ENCODE measurements around the gene ADM2. TPM values are rescaled to one million over a fixed set of nuclear protein-coding genes. Genes with fewer than 3 reads are reported as not detected.

The ADM2 gene
- total RNA-seq, 1 experiment from 2014 or later: 13.6 TPM

DNA sequence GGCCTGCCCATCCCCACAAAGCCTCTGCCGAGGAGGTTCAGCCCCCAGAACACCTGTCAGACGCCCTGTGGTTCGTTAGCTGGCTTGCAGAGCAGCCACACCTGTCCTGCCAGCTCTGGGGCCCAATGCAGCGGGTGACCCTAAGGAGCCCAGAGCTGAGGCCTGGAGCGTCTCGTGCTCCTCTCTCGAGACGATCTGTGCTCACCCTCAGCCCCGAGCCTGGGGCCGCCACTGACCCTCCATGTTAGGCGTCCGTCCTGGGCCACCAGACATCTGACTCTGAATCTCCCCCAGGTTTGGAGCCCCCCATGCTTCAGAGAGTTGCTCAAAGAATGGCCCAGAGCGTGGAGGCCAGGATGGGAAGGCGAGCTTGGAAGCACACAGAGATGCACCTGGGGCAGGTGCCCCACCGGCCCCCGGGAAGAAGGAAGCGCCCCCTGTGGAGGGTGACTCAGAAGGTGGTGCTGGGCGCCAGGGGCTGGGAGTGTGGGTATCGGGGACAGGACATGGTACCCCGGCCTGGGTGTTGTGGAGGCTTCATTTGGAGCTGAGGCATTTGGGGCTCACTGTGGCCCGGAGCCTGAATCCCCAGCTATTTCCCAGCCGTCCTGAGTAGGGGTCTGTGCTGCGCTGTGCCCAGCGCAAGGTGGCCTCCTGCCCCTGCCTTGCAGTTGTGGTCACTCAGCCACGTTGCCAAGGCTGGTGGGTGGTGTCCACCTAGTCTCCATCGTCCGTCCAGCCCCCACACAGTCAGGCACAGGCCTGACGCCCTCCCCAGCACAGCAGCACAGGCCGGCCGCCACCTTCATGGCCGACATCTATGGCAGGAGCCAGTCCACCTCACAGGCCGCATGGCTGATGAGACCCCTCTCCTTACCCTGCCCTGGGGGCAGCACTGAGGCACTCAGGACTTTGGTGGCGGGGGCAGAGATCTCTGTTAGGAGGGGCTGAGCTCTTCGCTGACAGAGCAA is 42.8 kb upstream of the ADM2 start:
- H3K4me3 Mint-ChIP-seq (ENCODE audit: low read depth, unreplicated experiment): no peak overlapping the region
- no peaks in the 10 kb centered on the region for H3K27me3 Mint-ChIP-seq (ENCODE audit: unreplicated experiment)
- H3K4me1 Mint-ChIP-seq (ENCODE audit: low read depth, unreplicated experiment): no peaks in the 10 kb centered on the region
- H3K36me3 Mint-ChIP-seq (ENCODE audit: insufficient read depth, unreplicated experiment): peaks cover 51% of the 10 kb centered on the region
- BruUV-seq (replicated peaks): no TSS peak
- H3K9me3 Mint-ChIP-seq (ENCODE audit: low read depth, unreplicated experiment): no peaks in the 10 kb centered on the region
- intact Hi-C loops (cut with micrococcal nuclease; ENCODE audit: unreplicated experiment): no loop called here
- TF ChIP-seq, protein P1, sequence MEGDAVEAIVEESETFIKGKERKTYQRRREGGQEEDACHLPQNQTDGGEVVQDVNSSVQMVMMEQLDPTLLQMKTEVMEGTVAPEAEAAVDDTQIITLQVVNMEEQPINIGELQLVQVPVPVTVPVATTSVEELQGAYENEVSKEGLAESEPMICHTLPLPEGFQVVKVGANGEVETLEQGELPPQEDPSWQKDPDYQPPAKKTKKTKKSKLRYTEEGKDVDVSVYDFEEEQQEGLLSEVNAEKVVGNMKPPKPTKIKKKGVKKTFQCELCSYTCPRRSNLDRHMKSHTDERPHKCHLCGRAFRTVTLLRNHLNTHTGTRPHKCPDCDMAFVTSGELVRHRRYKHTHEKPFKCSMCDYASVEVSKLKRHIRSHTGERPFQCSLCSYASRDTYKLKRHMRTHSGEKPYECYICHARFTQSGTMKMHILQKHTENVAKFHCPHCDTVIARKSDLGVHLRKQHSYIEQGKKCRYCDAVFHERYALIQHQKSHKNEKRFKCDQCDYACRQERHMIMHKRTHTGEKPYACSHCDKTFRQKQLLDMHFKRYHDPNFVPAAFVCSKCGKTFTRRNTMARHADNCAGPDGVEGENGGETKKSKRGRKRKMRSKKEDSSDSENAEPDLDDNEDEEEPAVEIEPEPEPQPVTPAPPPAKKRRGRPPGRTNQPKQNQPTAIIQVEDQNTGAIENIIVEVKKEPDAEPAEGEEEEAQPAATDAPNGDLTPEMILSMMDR (IDR thresholded peaks at IDR 0.05; ENCODE audit: unreplicated experiment): no peak
- CTCF ChIA-PET: no interaction called here
- DNase-seq: no peak
- H3K27ac Mint-ChIP-seq (ENCODE audit: unreplicated experiment): no peak overlapping the region

DNA sequence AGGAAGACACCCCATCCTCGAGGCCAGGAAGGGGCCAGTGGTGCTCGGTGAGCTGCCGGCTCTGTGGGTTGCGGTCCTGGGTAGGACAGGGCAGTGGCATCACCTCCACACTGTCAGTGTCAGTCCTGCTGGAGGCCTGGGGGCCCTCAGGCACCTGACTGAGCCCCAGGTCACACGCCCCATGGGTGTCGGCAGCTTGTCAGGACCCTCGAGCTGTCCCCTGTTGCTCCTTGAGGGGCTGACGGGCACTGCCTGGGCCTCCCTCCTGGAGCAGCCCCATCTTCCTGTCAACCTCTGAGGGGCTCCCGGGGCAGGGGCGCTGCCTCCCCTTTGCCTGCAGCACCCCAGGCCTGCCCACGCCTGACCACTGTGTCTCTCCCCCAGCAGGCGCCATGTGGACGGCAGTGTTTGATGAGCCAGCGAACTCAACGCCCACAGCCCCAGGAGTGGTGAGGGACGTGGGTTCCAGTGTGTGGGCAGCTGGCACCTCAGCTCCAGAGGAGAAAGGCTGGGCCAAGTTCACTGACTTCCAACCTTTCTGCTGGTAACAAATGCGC is 42.0 kb upstream of the ADM2 start:
- H3K4me1 Mint-ChIP-seq (ENCODE audit: low read depth, unreplicated experiment): no peaks in the 10 kb centered on the region
- H3K27ac Mint-ChIP-seq (ENCODE audit: unreplicated experiment): no peak overlapping the region
- peaks cover 53% of the 10 kb centered on the region for H3K36me3 Mint-ChIP-seq (ENCODE audit: insufficient read depth, unreplicated experiment)
- intact Hi-C loops (cut with micrococcal nuclease; ENCODE audit: unreplicated experiment): no loop called here
- no peak for DNase-seq
- BruUV-seq (replicated peaks): no TSS peak
- H3K27me3 Mint-ChIP-seq (ENCODE audit: unreplicated experiment): no peaks in the 10 kb centered on the region
- H3K4me3 Mint-ChIP-seq (ENCODE audit: low read depth, unreplicated experiment): no peak overlapping the region
- no peaks in the 10 kb centered on the region for H3K9me3 Mint-ChIP-seq (ENCODE audit: low read depth, unreplicated experiment)
- CTCF ChIA-PET: interaction anchor here (0.6 kb wide), 1 partner anchor 224 kb away, joined by 4 read pairs; no protein-coding TSS in a partner anchor
- TF ChIP-seq, protein P1 (IDR thresholded peaks at IDR 0.05; ENCODE audit: unreplicated experiment): no peak

DNA sequence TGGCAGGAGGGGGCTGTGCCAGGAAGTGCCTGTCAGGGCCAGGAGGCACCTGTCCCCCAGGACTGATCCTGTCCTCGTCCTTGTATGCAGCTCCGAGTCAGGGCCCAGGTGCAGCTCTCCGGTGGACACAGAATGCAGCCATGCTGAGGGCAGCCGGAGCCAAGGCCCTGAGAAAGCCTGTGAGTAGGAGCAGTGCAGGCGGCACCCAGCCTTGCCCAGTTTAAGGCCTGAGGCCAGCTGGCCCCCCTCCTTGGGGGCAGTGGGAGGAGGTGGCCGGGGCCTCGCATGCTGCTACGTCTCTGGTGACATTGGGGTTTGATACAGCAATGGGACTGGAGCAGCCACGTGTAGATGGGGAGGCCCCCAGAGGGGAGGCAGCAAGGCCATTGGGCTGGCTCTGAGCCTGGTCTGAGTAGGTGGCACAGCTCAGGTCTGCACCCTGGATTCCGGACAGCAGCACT is 41.4 kb upstream of the ADM2 start:
- no peak for DNase-seq
- Mint-ChIP-seq H3K9me3 (ENCODE audit: low read depth, unreplicated experiment) (no peaks in the 10 kb centered on the region), H3K4me1 (ENCODE audit: low read depth, unreplicated experiment) (peaks cover 4% of the 10 kb centered on the region), H3K4me3 (ENCODE audit: low read depth, unreplicated experiment) (no peak overlapping the region), H3K36me3 (ENCODE audit: insufficient read depth, unreplicated experiment) (peaks cover 58% of the 10 kb centered on the region), H3K27ac (ENCODE audit: unreplicated experiment) (no peak overlapping the region), H3K27me3 (ENCODE audit: unreplicated experiment) (no peaks in the 10 kb centered on the region)
- TF ChIP-seq, protein P1 (IDR thresholded peaks at IDR 0.05; ENCODE audit: unreplicated experiment): no peak
- CTCF ChIA-PET: interaction anchor here (0.6 kb wide), 1 partner anchor 224 kb away, joined by 4 read pairs; no protein-coding TSS in a partner anchor
- intact Hi-C loops (cut with micrococcal nuclease; ENCODE audit: unreplicated experiment): loop anchor here (10.0 kb wide), 1 partner anchor 55 kb away; no protein-coding TSS in a partner anchor
- BruUV-seq (replicated peaks): no TSS peak

DNA sequence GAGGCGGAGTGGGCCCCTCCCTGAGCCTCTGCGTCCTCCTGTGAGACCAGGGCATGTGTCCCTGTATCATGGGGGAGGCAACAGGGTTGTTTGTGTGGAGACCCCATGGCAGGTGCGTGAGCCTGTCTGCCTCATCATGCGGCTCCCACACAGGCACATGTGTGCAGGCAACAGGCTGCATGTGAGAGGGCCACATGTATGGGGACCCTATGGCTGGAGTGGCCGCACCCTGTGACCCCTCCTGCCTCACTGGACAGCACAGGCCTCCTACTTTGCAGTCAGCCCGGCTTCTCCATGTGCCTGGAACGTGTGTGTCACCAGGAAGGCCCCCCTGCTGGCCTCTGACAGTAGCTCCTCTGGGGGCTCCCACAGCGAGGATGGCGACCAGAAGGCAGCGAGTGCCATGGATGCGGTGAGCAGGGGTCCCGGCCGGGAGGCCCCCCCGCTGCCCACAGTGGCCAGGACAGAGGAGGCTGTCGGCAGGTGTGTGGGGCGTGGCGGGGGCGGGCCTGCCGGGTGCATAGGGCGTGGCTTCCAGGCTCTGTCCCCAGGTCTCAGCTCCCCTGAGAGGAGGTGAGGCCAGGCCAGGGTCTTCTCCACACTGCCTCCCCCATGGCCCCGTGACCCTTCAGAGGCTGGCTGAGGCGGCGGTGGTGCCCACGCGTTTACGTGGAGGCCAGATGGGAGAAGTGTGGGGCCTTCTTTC is 40.6 kb upstream of the ADM2 start:
- Mint-ChIP-seq H3K4me3 (ENCODE audit: low read depth, unreplicated experiment) (no peak overlapping the region), H3K36me3 (ENCODE audit: insufficient read depth, unreplicated experiment) (peaks cover 66% of the 10 kb centered on the region), H3K4me1 (ENCODE audit: low read depth, unreplicated experiment) (peaks cover 11% of the 10 kb centered on the region), H3K9me3 (ENCODE audit: low read depth, unreplicated experiment) (no peaks in the 10 kb centered on the region), H3K27me3 (ENCODE audit: unreplicated experiment) (no peaks in the 10 kb centered on the region), H3K27ac (ENCODE audit: unreplicated experiment) (peak overlapping the region; percentile 69)
- CTCF ChIA-PET: no interaction called here
- intact Hi-C loops (cut with micrococcal nuclease; ENCODE audit: unreplicated experiment): loop anchor here (10.0 kb wide), 1 partner anchor 54 kb away; no protein-coding TSS in a partner anchor
- TF ChIP-seq, protein P1 (IDR thresholded peaks at IDR 0.05; ENCODE audit: unreplicated experiment): no peak
- BruUV-seq (replicated peaks): no TSS peak
- DNase-seq: no peak
